ENCODE measurements around the gene SHMT1.
"Not testable (repeated sequence)": the region's sequence is repeated elsewhere in the genome, so short reads cannot be mapped to it uniquely, and the experiment has no call there.

SHMT1 gene

GRCh38 chr17:18339933-18340332 lies 23.4 kb downstream of the SHMT1 start:
- no peak overlapping the region for H3K4me2 ChIP-seq (ENCODE audit: low read length)
- no peak overlapping the region for H3K9ac ChIP-seq (ENCODE audit: low read depth, low read length)
- H3K4me1 ChIP-seq (ENCODE audit: control insufficient read depth, insufficient read depth, low read length), result no peaks in the 10 kb centered on the region
- H3K4me3 ChIP-seq (ENCODE audit: low read length), result no peak overlapping the region
- peaks cover 7% of the 10 kb centered on the region for H3K36me3 ChIP-seq (ENCODE audit: insufficient read depth, low read length)
- no peaks in the 10 kb centered on the region for H3K9me3 ChIP-seq (replicated peaks; ENCODE audit: low read length)
- no peaks in the 10 kb centered on the region for H3K27me3 ChIP-seq (ENCODE audit: control insufficient read depth, insufficient read depth, low read length)

- H3K4me1 ChIP-seq (ENCODE audit: control insufficient read depth, insufficient read depth, low read length); H3K4me3 ChIP-seq (ENCODE audit: low read length); H3K9ac ChIP-seq (ENCODE audit: low read depth, low read length); H3K9me3 ChIP-seq (replicated peaks; ENCODE audit: low read length); H3K27me3 ChIP-seq (ENCODE audit: control insufficient read depth, insufficient read depth, low read length); H3K4me2 ChIP-seq (ENCODE audit: low read length): not testable (repeated sequence)
- peaks cover 11% of the 10 kb centered on the region for H3K36me3 ChIP-seq (ENCODE audit: insufficient read depth, low read length)
These were observed 25.2 kb downstream of the SHMT1 start for GRCh38 chr17:18338158-18338557.

- Histone ChIP-seq H3K4me1 (ENCODE audit: control insufficient read depth, insufficient read depth, low read length) (no peaks in the 10 kb centered on the region), H3K36me3 (ENCODE audit: insufficient read depth, low read length) (peaks cover 7% of the 10 kb centered on the region)
These were observed 30.4 kb downstream of the SHMT1 start for GRCh38 chr17:18332909-18333489.

DNA sequence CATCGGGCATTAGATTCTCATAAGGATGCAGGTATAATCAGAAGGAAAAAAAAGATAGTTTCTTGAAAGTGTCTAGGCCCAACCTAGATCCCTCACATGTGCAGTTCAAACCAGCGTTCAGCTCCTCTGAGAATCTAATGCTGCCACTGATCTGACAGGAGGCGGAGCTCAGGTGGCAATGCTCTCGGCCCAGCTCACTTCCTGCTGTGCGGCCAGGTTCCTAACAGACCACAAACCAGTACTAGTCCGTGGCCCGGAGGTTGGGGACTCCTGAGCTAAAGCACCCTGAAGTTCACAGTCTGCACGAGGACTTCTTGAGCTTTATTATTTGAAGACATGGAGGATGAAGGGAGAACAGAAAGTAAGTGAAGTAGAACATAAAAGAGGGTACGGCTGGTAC lies 31.5 kb downstream of the SHMT1 start:
- Histone ChIP-seq H3K4me2 (ENCODE audit: low read length) (no peak overlapping the region), H3K36me3 (ENCODE audit: insufficient read depth, low read length) (peaks cover 7% of the 10 kb centered on the region), H3K27me3 (ENCODE audit: control insufficient read depth, insufficient read depth, low read length) (no peaks in the 10 kb centered on the region), H3K4me1 (ENCODE audit: control insufficient read depth, insufficient read depth, low read length) (no peaks in the 10 kb centered on the region), H3K9ac (ENCODE audit: low read depth, low read length) (no peak overlapping the region), H3K9me3 (replicated peaks; ENCODE audit: low read length) (no peaks in the 10 kb centered on the region), H3K4me3 (ENCODE audit: low read length) (no peak overlapping the region)

More at GRCh38 chr17:18332909-18333489, 30.4 kb downstream of the SHMT1 start:
- H3K9me3 ChIP-seq (replicated peaks; ENCODE audit: low read length), result no peaks in the 10 kb centered on the region
- H3K9ac ChIP-seq (ENCODE audit: low read depth, low read length), result no peak overlapping the region
- no peak overlapping the region for H3K4me2 ChIP-seq (ENCODE audit: low read length)
- H3K27me3 ChIP-seq (ENCODE audit: control insufficient read depth, insufficient read depth, low read length), result no peaks in the 10 kb centered on the region
- H3K4me3 ChIP-seq (ENCODE audit: low read length), result no peak overlapping the region

GRCh38 chr17:18328643-18329204 lies 34.6 kb downstream of the SHMT1 start:
- Histone ChIP-seq H3K27me3 (ENCODE audit: control insufficient read depth, insufficient read depth, low read length) (no peaks in the 10 kb centered on the region), H3K9me3 (replicated peaks; ENCODE audit: low read length) (no peaks in the 10 kb centered on the region), H3K4me3 (ENCODE audit: low read length) (no peak overlapping the region), H3K36me3 (ENCODE audit: insufficient read depth, low read length) (peaks cover 23% of the 10 kb centered on the region), H3K4me2 (ENCODE audit: low read length) (no peak overlapping the region), H3K4me1 (ENCODE audit: control insufficient read depth, insufficient read depth, low read length) (peaks cover 3% of the 10 kb centered on the region), H3K9ac (ENCODE audit: low read depth, low read length) (no peak overlapping the region)

DNA sequence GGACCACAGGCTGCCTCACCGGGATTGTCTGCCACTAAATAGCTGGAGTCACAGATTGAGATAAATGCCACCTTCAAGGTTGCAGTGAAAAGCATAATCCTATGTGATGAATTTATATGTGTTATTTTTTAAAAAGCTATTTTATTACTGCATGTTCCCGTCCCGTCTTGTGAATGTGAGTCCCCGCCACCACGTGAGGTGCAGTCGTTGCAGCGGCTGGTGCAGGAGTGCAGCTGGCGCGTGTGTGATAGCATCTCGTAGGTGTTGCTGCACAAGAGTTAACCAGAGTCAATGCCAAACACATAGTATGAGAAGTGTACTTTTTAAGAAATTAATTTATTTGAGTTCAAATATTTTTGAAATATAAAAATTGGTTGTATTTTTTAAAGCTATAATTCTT lies 35.8 kb downstream of the SHMT1 start:
- no peaks in the 10 kb centered on the region for H3K27me3 ChIP-seq (ENCODE audit: control insufficient read depth, insufficient read depth, low read length)
- H3K36me3 ChIP-seq (ENCODE audit: insufficient read depth, low read length), result peaks cover 35% of the 10 kb centered on the region
- no peaks in the 10 kb centered on the region for H3K9me3 ChIP-seq (replicated peaks; ENCODE audit: low read length)
- H3K4me3 ChIP-seq (ENCODE audit: low read length), result no peak overlapping the region
- H3K9ac ChIP-seq (ENCODE audit: low read depth, low read length), result no peak overlapping the region
- H3K4me1 ChIP-seq (ENCODE audit: control insufficient read depth, insufficient read depth, low read length), result peaks cover 3% of the 10 kb centered on the region
- no peak overlapping the region for H3K4me2 ChIP-seq (ENCODE audit: low read length)

DNA sequence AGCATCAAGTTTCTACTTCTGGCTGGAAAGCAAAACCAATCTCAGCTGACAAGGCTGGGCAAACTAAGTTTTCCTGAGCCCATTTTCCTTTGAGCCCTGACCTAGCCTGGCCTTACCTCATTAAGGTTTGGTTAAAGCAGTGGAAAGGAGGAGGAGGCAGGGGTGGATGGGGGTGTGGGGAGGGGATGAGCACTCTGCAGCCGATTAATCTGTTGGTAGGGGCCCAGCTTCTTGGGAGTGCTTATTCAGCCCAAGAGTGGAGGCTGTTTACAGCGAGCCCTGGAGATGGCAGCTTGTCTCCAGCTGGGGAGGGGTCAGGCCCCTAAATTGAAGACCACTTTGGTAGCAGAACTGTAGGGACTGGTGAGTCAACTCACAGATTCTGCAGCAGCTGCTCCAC lies 36.3 kb downstream of the SHMT1 start:
- H3K9me3 ChIP-seq (replicated peaks; ENCODE audit: low read length), result no peaks in the 10 kb centered on the region

GRCh38 chr17:18326572-18326971 lies 36.8 kb downstream of the SHMT1 start:
- Histone ChIP-seq H3K36me3 (ENCODE audit: insufficient read depth, low read length) (peaks cover 37% of the 10 kb centered on the region), H3K27me3 (ENCODE audit: control insufficient read depth, insufficient read depth, low read length) (no peaks in the 10 kb centered on the region), H3K9ac (ENCODE audit: low read depth, low read length) (no peak overlapping the region), H3K4me1 (ENCODE audit: control insufficient read depth, insufficient read depth, low read length) (peaks cover 3% of the 10 kb centered on the region), H3K9me3 (replicated peaks; ENCODE audit: low read length) (no peaks in the 10 kb centered on the region), H3K4me3 (ENCODE audit: low read length) (no peak overlapping the region), H3K4me2 (ENCODE audit: low read length) (no peak overlapping the region)

More for the DNA sequence above, 36.3 kb downstream of the SHMT1 start:
- Histone ChIP-seq H3K27me3 (ENCODE audit: control insufficient read depth, insufficient read depth, low read length) (no peaks in the 10 kb centered on the region), H3K9ac (ENCODE audit: low read depth, low read length) (no peak overlapping the region), H3K36me3 (ENCODE audit: insufficient read depth, low read length) (peaks cover 37% of the 10 kb centered on the region), H3K4me3 (ENCODE audit: low read length) (no peak overlapping the region), H3K4me2 (ENCODE audit: low read length) (no peak overlapping the region), H3K4me1 (ENCODE audit: control insufficient read depth, insufficient read depth, low read length) (peaks cover 3% of the 10 kb centered on the region)

GRCh38 chr17:18326039-18326438 lies 37.3 kb downstream of the SHMT1 start:
- Histone ChIP-seq H3K4me2 (ENCODE audit: low read length) (no peak overlapping the region), H3K4me3 (ENCODE audit: low read length) (no peak overlapping the region), H3K9ac (ENCODE audit: low read depth, low read length) (no peak overlapping the region), H3K27me3 (ENCODE audit: control insufficient read depth, insufficient read depth, low read length) (no peaks in the 10 kb centered on the region), H3K36me3 (ENCODE audit: insufficient read depth, low read length) (peaks cover 37% of the 10 kb centered on the region), H3K9me3 (replicated peaks; ENCODE audit: low read length) (no peaks in the 10 kb centered on the region), H3K4me1 (ENCODE audit: control insufficient read depth, insufficient read depth, low read length) (peaks cover 3% of the 10 kb centered on the region)

DNA sequence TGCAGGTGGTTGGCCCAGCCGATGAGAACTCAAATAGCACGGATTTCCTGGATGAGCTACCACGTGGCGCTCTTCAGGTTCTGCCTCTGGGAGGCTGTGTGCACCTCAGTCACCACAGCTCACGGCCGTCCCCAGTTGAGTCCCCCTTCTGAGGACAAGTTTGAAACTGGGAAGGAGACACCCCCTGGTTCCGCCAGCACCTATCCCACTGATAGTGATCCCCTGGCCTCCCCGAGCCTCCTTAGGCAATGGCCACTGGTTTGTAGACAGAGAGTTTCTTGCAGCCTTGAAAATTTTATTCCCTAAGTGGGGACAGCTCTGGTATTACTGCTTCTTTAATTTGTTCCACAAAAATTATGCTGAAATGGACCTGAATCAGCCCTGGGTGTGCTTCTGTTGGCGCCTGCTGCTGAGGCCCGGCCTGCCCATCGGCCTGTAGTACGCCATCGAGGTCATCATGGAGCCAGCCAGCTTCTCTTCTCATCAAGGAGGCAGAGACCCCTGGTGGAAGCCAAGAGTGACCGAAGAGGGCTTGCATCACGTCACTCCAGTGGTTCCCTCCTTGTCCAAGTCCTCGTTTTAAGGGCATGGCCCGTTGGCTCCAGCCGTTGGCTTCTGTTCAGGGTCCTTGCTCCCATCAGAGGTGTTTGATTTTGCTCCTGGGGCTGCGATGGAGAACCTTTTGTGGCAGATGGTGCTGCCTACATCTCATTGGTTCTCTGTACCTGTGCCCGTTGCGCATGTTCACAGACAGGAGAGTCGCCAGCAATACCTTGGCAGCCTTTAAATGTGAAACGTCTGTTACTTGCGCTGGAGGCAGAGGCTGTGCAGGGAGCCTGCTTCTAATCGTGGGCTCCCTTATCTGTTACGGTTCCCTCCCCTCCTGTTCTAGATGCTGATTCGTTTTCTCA lies 39.0 kb downstream of the SHMT1 start:
- H3K4me2 ChIP-seq (ENCODE audit: low read length), result no peak overlapping the region
- H3K9ac ChIP-seq (ENCODE audit: low read depth, low read length), result no peak overlapping the region
- peaks cover 44% of the 10 kb centered on the region for H3K36me3 ChIP-seq (ENCODE audit: insufficient read depth, low read length)
- no peak overlapping the region for H3K4me3 ChIP-seq (ENCODE audit: low read length)
- no peaks in the 10 kb centered on the region for H3K9me3 ChIP-seq (replicated peaks; ENCODE audit: low read length)
- no peaks in the 10 kb centered on the region for H3K27me3 ChIP-seq (ENCODE audit: control insufficient read depth, insufficient read depth, low read length)
- H3K4me1 ChIP-seq (ENCODE audit: control insufficient read depth, insufficient read depth, low read length), result peaks cover 3% of the 10 kb centered on the region

DNA sequence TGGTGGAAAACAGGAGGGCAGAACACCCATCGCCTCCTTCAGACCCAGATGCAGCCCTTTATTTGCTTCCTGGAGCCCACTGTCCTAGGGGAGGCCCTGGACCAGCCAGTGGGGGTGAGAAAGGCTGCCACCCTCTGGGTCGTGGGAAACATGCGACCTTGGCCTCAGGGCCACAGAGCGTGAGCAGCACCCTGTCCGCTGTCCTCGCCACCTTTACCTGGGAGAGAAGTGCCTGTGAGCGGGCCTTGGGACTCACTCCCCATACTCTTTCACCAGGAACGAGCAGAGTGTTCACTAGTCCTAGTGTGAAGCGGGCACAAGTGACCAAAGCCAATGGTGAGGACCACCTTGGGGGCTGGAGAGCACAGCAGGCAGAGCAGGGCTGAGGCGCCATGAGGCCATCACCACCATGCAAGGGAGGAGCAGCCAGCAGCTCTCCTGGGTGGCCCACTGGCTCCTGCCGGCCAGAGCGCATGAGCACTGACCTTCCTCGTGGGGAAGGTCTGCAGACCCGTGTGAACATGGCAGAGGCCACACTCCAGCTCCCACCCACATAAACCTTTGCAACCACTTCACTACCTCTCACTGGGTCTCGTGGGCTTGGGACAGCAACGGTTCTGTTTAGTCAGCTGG lies 39.7 kb downstream of the SHMT1 start:
- no peak overlapping the region for H3K4me3 ChIP-seq (ENCODE audit: low read length)
- no peak overlapping the region for H3K9ac ChIP-seq (ENCODE audit: low read depth, low read length)
- peaks cover 41% of the 10 kb centered on the region for H3K36me3 ChIP-seq (ENCODE audit: insufficient read depth, low read length)
- peaks cover 6% of the 10 kb centered on the region for H3K4me1 ChIP-seq (ENCODE audit: control insufficient read depth, insufficient read depth, low read length)
- H3K4me2 ChIP-seq (ENCODE audit: low read length), result no peak overlapping the region
- H3K9me3 ChIP-seq (replicated peaks; ENCODE audit: low read length), result no peaks in the 10 kb centered on the region
- no peaks in the 10 kb centered on the region for H3K27me3 ChIP-seq (ENCODE audit: control insufficient read depth, insufficient read depth, low read length)
